Prostate gland (tissue), 2 donors: ENCODE measurements around the gene FOXL1.

Source experiments
- CTCF ChIP-seq, 4 experiments: fragments of 200-600 bp in 2 of 4; fragments of 450-650 bp in 2 of 4; sonication (generic) in 2 of 4; IDR thresholded peaks; 1 replicate in 3 of 4; 2 replicates in 1 of 4; pipeline ENCODE4 v1.5.1; 2016 to 2019; ENCODE audit warnings: antibody characterized with exemption in 4 of 4, mild to moderate bottlenecking in 2 of 4, moderate library complexity in 2 of 4
- POLR2A ChIP-seq: fragments of 450-650 bp; IDR thresholded peaks from one replicate; pipeline ENCODE4 v1.6.1; 2016; ENCODE audit warnings: antibody characterized with exemption, mild to moderate bottlenecking

GRCh38 chr16:86622700-86623615, 44.6 kb downstream of the FOXL1 start:
- TF ChIP-seq CTCF (IDR thresholded peaks at IDR 0.05) (no peak), POLR2A (no peak)
